Measurements from ENCODE around the gene SEMA3G.
A peak's percentile ranks its signal among the peaks of the same experiment; 100 is the strongest.

SEMA3G gene

DNA sequence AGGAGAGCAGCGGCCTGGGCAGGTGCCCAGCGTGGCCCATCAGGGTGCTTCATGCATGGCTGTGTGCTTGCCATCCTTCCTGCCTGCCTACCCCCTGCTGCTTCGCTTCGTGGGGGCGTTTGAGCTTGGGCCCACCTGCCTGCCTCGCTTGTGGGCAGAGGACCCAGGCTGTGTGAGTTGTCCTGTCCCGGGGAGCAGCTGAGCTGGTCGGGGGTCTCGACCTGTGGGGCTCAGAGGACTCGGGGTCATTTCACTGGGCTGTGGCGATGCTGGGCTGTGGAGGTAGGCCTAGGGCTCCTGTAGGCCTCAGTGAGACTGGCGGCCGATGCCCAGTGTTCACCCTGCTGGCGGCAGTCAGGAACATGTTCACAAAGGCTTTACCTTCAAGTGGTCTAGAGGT lies 38.2 kb upstream of the SEMA3G start:
- no peaks in the 10 kb centered on the region for H3K9me3 ChIP-seq (ENCODE audit: insufficient read depth, low read length)
- H3K4me3 ChIP-seq (ENCODE audit: insufficient read length, low read depth): no peak overlapping the region
- H3K4me1 ChIP-seq (ENCODE audit: insufficient read depth, insufficient read length): peaks cover 8% of the 10 kb centered on the region
- H3K27me3 ChIP-seq (ENCODE audit: insufficient read depth, insufficient read length): no peaks in the 10 kb centered on the region
- no peak for DNase-seq (ENCODE audit: low read depth, low spot score)
- H3K36me3 ChIP-seq (ENCODE audit: insufficient read depth, insufficient read length, low read length): peaks cover 97% of the 10 kb centered on the region
- peak overlapping the region; percentile 32 for H3K9ac ChIP-seq (ENCODE audit: insufficient read length, low read depth)
- TF ChIP-seq YY1 (IDR thresholded peaks at IDR 0.05; ENCODE audit: insufficient read depth, insufficient read length): no peak

DNA sequence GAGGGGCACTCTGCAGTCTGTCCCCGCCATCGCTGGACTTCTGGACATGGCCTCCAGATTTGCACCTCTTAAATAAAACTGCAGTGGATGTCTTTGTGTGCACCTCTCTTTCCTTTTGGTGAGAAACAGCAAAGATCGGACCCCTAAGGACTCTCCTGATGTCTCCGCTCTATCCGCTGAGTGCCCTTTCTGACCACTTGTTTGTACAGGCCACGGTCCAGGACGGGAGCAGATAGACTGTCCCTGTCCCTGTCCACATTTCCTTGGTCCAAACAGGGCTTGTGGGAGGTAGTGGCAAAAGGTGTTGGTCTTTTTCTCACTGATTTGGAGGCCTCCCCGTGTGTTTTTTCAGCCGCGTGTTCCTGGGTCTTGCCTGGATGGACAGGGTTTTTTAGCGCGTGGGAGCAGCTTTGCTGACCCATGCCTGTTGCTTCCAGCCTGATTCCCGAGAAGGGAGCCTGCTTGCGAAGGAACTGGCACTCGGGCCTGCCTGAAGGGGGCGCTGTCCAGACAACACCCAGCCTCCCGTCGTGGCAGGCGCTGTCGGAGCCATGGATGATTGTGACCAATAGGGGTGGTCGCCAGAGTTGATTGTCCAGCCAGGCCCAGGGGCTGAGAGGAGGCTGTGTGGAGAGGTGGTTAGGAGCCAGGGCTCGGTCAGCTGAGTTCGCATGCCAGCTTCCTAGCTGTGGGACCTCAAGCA lies 37.1 kb upstream of the SEMA3G start:
- no peaks in the 10 kb centered on the region for H3K9me3 ChIP-seq (ENCODE audit: insufficient read depth, low read length)
- H3K27me3 ChIP-seq (ENCODE audit: insufficient read depth, insufficient read length): no peaks in the 10 kb centered on the region
- no peak overlapping the region for H3K4me3 ChIP-seq (ENCODE audit: insufficient read length, low read depth)
- TF ChIP-seq ZNF274 (IDR thresholded peaks at IDR 0.05; ENCODE audit: low read depth, low read length) (no peak), YY1 (IDR thresholded peaks at IDR 0.05; ENCODE audit: insufficient read depth, insufficient read length) (no peak), SUZ12 (IDR thresholded peaks at IDR 0.05; ENCODE audit: extremely low read depth, insufficient read depth, insufficient read length) (no peak)
- H3K9ac ChIP-seq (ENCODE audit: insufficient read length, low read depth): no peak overlapping the region
- peak; percentile 60 for DNase-seq (ENCODE audit: low read depth, low spot score)
- H3K4me1 ChIP-seq (ENCODE audit: insufficient read depth, insufficient read length): peaks cover 8% of the 10 kb centered on the region
- peaks cover 97% of the 10 kb centered on the region for H3K36me3 ChIP-seq (ENCODE audit: insufficient read depth, insufficient read length, low read length)

DNA sequence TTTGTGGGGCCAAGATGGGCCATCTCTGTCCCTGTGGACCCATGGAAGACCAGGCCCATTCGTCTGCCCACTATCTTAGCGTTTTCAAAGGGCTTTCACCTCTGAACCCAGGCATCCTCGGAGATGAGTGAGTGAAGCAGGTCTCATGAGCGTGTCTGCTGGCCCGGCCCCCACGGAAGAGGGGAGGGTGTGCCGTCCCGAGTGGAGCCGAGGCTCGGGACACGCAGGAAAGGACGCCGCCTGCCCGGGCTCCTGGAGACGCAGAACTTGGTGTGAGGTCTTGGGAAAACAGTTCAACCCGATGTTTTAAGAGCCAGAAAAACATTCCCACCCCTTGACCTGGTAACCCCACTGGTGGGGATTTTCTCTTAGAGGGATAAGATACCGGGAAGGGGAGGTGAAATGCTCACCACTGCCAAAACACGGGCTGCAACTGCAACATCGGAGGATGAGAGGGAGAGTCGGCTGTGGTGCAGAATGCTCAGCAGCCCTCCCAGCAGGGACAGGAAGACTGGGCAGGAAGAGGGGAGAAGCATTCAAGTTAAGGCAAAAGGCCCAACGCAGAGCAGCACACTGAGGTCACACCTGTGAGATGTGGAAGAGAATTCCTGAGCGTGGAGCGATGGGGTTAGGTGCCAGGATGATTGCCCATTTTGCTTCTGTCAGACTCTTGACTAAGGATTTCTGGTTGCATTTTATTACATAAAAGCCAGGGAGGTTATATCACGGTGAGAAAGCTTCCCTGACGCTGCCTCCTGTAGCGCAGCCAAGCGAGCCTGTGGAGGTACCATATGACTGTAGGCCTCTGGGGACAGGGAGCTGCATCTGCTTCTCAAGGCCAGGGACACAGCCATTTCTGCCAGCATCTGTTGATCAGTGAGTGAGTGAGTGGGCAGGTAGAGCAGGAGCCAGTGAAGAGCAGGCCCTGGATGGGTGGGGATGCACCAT lies 36.1 kb upstream of the SEMA3G start:
- peak overlapping the region; percentile 2 for H3K9ac ChIP-seq (ENCODE audit: insufficient read length, low read depth)
- H3K27me3 ChIP-seq (ENCODE audit: insufficient read depth, insufficient read length): no peaks in the 10 kb centered on the region
- H3K4me3 ChIP-seq (ENCODE audit: insufficient read length, low read depth): no peak overlapping the region
- peaks cover 8% of the 10 kb centered on the region for H3K4me1 ChIP-seq (ENCODE audit: insufficient read depth, insufficient read length)
- no peak for DNase-seq (ENCODE audit: low read depth, low spot score)
- H3K36me3 ChIP-seq (ENCODE audit: insufficient read depth, insufficient read length, low read length): peaks cover 95% of the 10 kb centered on the region
- TF ChIP-seq ZNF274 (IDR thresholded peaks at IDR 0.05; ENCODE audit: low read depth, low read length) (no peak), SUZ12 (IDR thresholded peaks at IDR 0.05; ENCODE audit: extremely low read depth, insufficient read depth, insufficient read length) (no peak), YY1 (IDR thresholded peaks at IDR 0.05; ENCODE audit: insufficient read depth, insufficient read length) (no peak)
- no peaks in the 10 kb centered on the region for H3K9me3 ChIP-seq (ENCODE audit: insufficient read depth, low read length)

DNA sequence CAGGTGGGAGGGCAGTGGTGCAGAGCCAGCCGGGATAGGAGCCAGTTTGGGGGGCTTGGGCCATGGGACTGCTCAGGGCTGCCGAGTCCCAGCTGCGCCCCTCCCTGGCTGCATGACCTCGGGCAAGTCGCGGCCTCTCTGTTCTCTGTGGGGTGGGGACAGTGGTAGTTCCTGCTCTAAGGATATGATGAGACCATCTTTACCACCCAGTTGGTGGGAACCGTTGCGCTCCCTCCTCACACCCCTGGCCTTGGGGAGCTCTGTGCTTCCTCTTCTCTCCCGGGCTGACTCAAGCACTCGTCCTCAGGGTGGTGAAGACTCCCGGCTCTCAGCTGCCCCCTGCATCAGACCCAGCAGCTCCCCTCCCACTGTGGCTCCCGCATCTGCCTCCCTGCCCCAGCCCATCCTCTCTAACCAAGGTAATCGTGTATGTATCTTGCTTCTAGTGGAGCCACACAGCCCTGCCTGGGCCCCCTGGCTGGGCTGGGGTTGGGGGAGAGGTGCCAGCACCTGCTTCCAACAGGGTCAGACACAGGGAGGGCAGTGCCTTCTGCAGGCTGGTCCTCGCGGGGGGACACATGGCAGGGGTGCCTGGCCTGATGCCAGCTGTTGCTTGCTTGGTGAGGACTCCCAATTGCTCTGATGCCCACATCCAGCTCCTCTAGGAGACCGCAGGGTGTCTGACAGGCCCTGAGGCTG lies 35.1 kb upstream of the SEMA3G start:
- H3K4me3 ChIP-seq (ENCODE audit: insufficient read length, low read depth): no peak overlapping the region
- no peaks in the 10 kb centered on the region for H3K9me3 ChIP-seq (ENCODE audit: insufficient read depth, low read length)
- peaks cover 95% of the 10 kb centered on the region for H3K36me3 ChIP-seq (ENCODE audit: insufficient read depth, insufficient read length, low read length)
- no peaks in the 10 kb centered on the region for H3K27me3 ChIP-seq (ENCODE audit: insufficient read depth, insufficient read length)
- H3K4me1 ChIP-seq (ENCODE audit: insufficient read depth, insufficient read length): peaks cover 6% of the 10 kb centered on the region
- no peak overlapping the region for H3K9ac ChIP-seq (ENCODE audit: insufficient read length, low read depth)
- DNase-seq (ENCODE audit: low read depth, low spot score): no peak
- TF ChIP-seq ZNF274 (IDR thresholded peaks at IDR 0.05; ENCODE audit: low read depth, low read length) (no peak), SUZ12 (IDR thresholded peaks at IDR 0.05; ENCODE audit: extremely low read depth, insufficient read depth, insufficient read length) (no peak), YY1 (IDR thresholded peaks at IDR 0.05; ENCODE audit: insufficient read depth, insufficient read length) (no peak)

DNA sequence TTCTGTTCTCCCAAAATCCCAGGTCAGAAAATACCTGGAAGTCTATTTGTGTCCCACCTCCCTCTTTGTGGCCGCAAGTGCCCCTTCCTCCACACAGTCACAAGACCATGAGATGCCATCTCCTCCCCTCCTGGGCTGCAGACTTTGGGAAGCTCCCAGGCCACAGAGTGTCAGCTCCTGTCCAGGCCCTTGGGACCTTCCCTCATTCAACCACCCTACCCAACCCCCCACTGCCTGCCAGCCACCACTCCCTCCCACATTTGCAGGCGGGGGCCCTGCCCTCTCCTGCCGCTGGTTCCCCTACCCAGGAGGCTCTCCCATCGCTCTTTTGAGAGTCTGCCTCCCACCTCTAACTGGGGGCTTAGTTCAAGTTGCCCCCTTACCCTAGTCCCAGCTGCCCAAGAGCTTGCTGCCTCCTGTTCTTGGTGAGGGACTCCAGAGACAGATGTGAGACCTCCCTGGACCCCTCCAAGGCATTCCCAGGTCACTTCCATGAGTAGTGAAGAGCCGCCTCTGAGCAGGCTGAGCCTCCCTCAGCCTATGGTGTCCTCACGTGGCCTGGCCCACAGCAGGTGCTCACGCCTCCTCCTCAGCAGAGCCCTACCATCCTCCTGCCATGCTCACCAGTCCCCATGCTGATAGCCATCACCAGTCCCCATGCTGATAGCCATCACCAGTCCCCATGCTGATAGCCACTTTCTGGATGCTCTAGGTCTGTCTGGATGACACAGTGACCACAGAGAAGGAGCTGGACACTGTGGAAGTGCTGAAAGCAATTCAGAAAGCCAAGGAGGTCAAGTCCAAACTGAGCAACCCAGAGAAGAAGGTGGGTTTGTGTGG lies 34.4 kb upstream of the SEMA3G start:
- Histone ChIP-seq H3K9me3 (ENCODE audit: insufficient read depth, low read length) (no peaks in the 10 kb centered on the region), H3K36me3 (ENCODE audit: insufficient read depth, insufficient read length, low read length) (peaks cover 93% of the 10 kb centered on the region), H3K4me1 (ENCODE audit: insufficient read depth, insufficient read length) (peaks cover 4% of the 10 kb centered on the region), H3K27me3 (ENCODE audit: insufficient read depth, insufficient read length) (no peaks in the 10 kb centered on the region), H3K4me3 (ENCODE audit: insufficient read length, low read depth) (no peak overlapping the region), H3K9ac (ENCODE audit: insufficient read length, low read depth) (no peak overlapping the region)
- TF ChIP-seq ZNF274 (IDR thresholded peaks at IDR 0.05; ENCODE audit: low read depth, low read length) (no peak), YY1 (IDR thresholded peaks at IDR 0.05; ENCODE audit: insufficient read depth, insufficient read length) (no peak), SUZ12 (IDR thresholded peaks at IDR 0.05; ENCODE audit: extremely low read depth, insufficient read depth, insufficient read length) (no peak)
- DNase-seq (ENCODE audit: low read depth, low spot score): no peak

DNA sequence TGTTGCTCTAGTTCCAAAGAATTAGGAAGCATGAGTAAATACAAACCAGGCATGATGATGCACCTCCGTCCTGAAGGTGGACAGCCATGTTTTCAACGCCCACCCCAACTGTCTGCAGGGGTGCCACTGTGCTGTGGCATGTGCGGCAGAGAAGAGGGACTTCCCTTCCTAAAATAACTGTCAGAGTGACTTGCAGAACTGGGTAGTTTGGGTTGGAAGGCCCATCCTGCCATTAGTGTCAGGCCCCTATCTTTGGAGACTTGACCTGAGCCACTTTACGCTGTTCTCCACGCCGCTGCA lies 32.8 kb upstream of the SEMA3G start:
- Histone ChIP-seq H3K4me1 (ENCODE audit: insufficient read depth, insufficient read length) (no peaks in the 10 kb centered on the region), H3K36me3 (ENCODE audit: insufficient read depth, insufficient read length, low read length) (peaks cover 94% of the 10 kb centered on the region), H3K9ac (ENCODE audit: insufficient read length, low read depth) (no peak overlapping the region), H3K27me3 (ENCODE audit: insufficient read depth, insufficient read length) (no peaks in the 10 kb centered on the region), H3K4me3 (ENCODE audit: insufficient read length, low read depth) (no peak overlapping the region), H3K9me3 (ENCODE audit: insufficient read depth, low read length) (no peaks in the 10 kb centered on the region)
- DNase-seq (ENCODE audit: low read depth, low spot score): no peak
- TF ChIP-seq SUZ12 (IDR thresholded peaks at IDR 0.05; ENCODE audit: extremely low read depth, insufficient read depth, insufficient read length): no peak
